Brain microvascular endothelial cell (primary cell): Measurements from ENCODE around the gene ZBED4.

ENCODE experiments used
- DNase-seq: peaks from one replicate; pipeline ENCODE4 v3.0.0-alpha.2; 2020
- H3K27ac ChIP-seq: fragments of 250-450 bp; sonication (Bioruptor Pico); 2 replicates; pipeline ENCODE4 v1.5.1; 2020; ENCODE audit warnings: mild to moderate bottlenecking, moderate library complexity
- H3K27me3 ChIP-seq: fragments of 250-450 bp; sonication (Bioruptor Pico); replicated peaks from 2 replicates; pipeline ENCODE4 v1.5.1; 2020; ENCODE audit warnings: mild to moderate bottlenecking
- H3K36me3 ChIP-seq: fragments of 250-450 bp; sonication (Bioruptor Pico); replicated peaks from 2 replicates; pipeline ENCODE4 v1.5.1; 2020; ENCODE audit warnings: mild to moderate bottlenecking
- H3K4me3 ChIP-seq: 2 replicates; pipeline ENCODE4 v1.5.1; 2011; ENCODE audit warnings: low read depth, mild to moderate bottlenecking, control low read depth, low read length, moderate library complexity
- CTCF ChIP-seq: IDR thresholded peaks from 2 replicates; pipeline ENCODE4 v1.5.1; 2011; ENCODE audit warnings: low read depth, mild to moderate bottlenecking, moderate library complexity, low read length, control low read depth, inconsistent platforms; ENCODE audit errors: missing control alignments
- in situ Hi-C: cut with HindIII; loops from 2 replicates; pipeline ENCODE4 v1.10.0; 2017; ENCODE audit warnings: low sequenced_read_pairs, low pct_ligation_motif_present

ZBED4 gene

GRCh38 chr22:49869845-49870712 lies 16.4 kb downstream of the ZBED4 start:
- H3K27ac ChIP-seq = no peak overlapping the region
- H3K36me3 ChIP-seq = no peaks in the 10 kb centered on the region
- no peak overlapping the region for H3K4me3 ChIP-seq
- no peaks in the 10 kb centered on the region for H3K27me3 ChIP-seq
- DNase-seq = no peak
- in situ Hi-C loops = no loop called here
- TF ChIP-seq CTCF = no peak

GRCh38 chr22:49871482-49871881 lies 17.8 kb downstream of the ZBED4 start:
- no peak for TF ChIP-seq CTCF
- in situ Hi-C loops = no loop called here
- H3K36me3 ChIP-seq = no peaks in the 10 kb centered on the region
- H3K27me3 ChIP-seq = no peaks in the 10 kb centered on the region
- no peak overlapping the region for H3K4me3 ChIP-seq
- no peak overlapping the region for H3K27ac ChIP-seq
- DNase-seq = no peak

- no peak overlapping the region for H3K4me3 ChIP-seq
- no peak overlapping the region for H3K27ac ChIP-seq
- DNase-seq = no peak
- no peaks in the 10 kb centered on the region for H3K36me3 ChIP-seq
- no peaks in the 10 kb centered on the region for H3K27me3 ChIP-seq
- TF ChIP-seq CTCF = no peak
- in situ Hi-C loops = no loop called here
These were observed 18.7 kb downstream of the ZBED4 start for GRCh38 chr22:49872347-49872746.

- DNase-seq = no peak
- no peak for TF ChIP-seq CTCF
- Histone ChIP-seq H3K4me3 (no peak overlapping the region), H3K36me3 (no peaks in the 10 kb centered on the region), H3K27ac (no peak overlapping the region), H3K27me3 (no peaks in the 10 kb centered on the region)
- in situ Hi-C loops = no loop called here
These were observed 19.7 kb downstream of the ZBED4 start for GRCh38 chr22:49873228-49873940.

- no peaks in the 10 kb centered on the region for H3K36me3 ChIP-seq
- TF ChIP-seq CTCF = no peak
- H3K27ac ChIP-seq = no peak overlapping the region
- no peak overlapping the region for H3K4me3 ChIP-seq
- in situ Hi-C loops = no loop called here
- no peaks in the 10 kb centered on the region for H3K27me3 ChIP-seq
- no peak for DNase-seq
These were observed 24.0 kb downstream of the ZBED4 start for GRCh38 chr22:49877642-49878041.

GRCh38 chr22:49878206-49878605 lies 24.6 kb downstream of the ZBED4 start:
- in situ Hi-C loops = no loop called here
- no peaks in the 10 kb centered on the region for H3K36me3 ChIP-seq
- no peak for DNase-seq
- no peaks in the 10 kb centered on the region for H3K27me3 ChIP-seq
- no peak overlapping the region for H3K4me3 ChIP-seq
- no peak for TF ChIP-seq CTCF
- no peak overlapping the region for H3K27ac ChIP-seq
